PC-9 (cell line): Measurements from ENCODE around the gene CBX4. TPM values are rescaled to one million over a fixed set of nuclear protein-coding genes. Genes with fewer than 3 reads are reported as not detected.

ENCODE experiments used
- BruUV-seq: library from RNA; stranded (reverse); fragments of 400-500 nt; replicated peaks from 2 replicates; lab custom pipeline; 2021; lab: Mats Ljungman, UMichigan
- CTCF ChIA-PET: fragments of 300-600 bp; sonication (Branson Sonifier 250); formaldehyde crosslinking; loops from one replicate; lab custom pipeline; 2022; ENCODE audit warnings: antibody characterized with exemption; lab: Charles Lee
- POLR2A ChIA-PET: fragments of 300-600 bp; sonication (Branson Sonifier 250); formaldehyde crosslinking; loops from one replicate; lab custom pipeline; 2022; ENCODE audit warnings: antibody characterized with exemption; ENCODE audit not compliant: unreplicated experiment; lab: Charles Lee
- DNase-seq, 2 experiments: peaks; one replicate each; pipeline versions ENCODE4 v3.0.0 to v3.0.0-alpha.2; 2015 to 2022; ENCODE audit warnings: mixed read lengths in 1 of 2
- H2AFZ ChIP-seq: fragments of 200-600 bp; sonication (generic); 2 replicates; pipeline ENCODE4 v1.8.1; 2017; ENCODE audit warnings: antibody characterized with exemption
- H3F3A ChIP-seq: fragments of 200-600 bp; sonication (generic); 2 replicates; pipeline ENCODE4 v1.8.1; 2017; ENCODE audit warnings: antibody characterized with exemption, mild to moderate bottlenecking, low read depth; ENCODE audit not compliant: insufficient read depth
- H3K27ac ChIP-seq: fragments of 200-600 bp; sonication (generic); 2 replicates; pipeline ENCODE4 v1.6.1; 2016; ENCODE audit warnings: mixed run types
- H3K27me3 ChIP-seq: fragments of 200-600 bp; sonication (generic); 2 replicates; pipeline ENCODE4 v1.6.1; 2016; ENCODE audit warnings: low read depth, mixed run types; ENCODE audit not compliant: insufficient read depth
- H3K36me3 ChIP-seq: fragments of 200-600 bp; sonication (generic); 2 replicates; pipeline ENCODE4 v1.6.1; 2016; ENCODE audit warnings: low read depth, mixed run types
- H3K4me1 ChIP-seq: fragments of 200-600 bp; sonication (generic); replicated peaks from 2 replicates; pipeline ENCODE4 v1.6.1; 2016; ENCODE audit warnings: mixed run types; ENCODE audit not compliant: insufficient read depth
- H3K4me2 ChIP-seq: fragments of 200-600 bp; sonication (generic); 2 replicates; pipeline ENCODE4 v1.6.1; 2017; ENCODE audit warnings: mixed run types
- H3K4me3 ChIP-seq: fragments of 200-600 bp; sonication (generic); 2 replicates; pipeline ENCODE4 v1.6.1; 2016; ENCODE audit warnings: mixed run types
- H3K79me2 ChIP-seq: fragments of 200-600 bp; sonication (generic); 2 replicates; pipeline ENCODE4 v1.6.1; 2017; ENCODE audit warnings: low read depth, mixed run types
- H3K9me2 ChIP-seq: fragments of 200-600 bp; sonication (generic); 2 replicates; pipeline ENCODE4 v1.8.1; 2017; ENCODE audit warnings: mild to moderate bottlenecking; ENCODE audit not compliant: insufficient read depth
- H3K9me3 ChIP-seq: fragments of 200-600 bp; sonication (generic); 2 replicates; pipeline ENCODE4 v1.8.1; 2016; ENCODE audit warnings: low read depth; ENCODE audit not compliant: insufficient read depth
- H4K20me1 ChIP-seq: fragments of 200-600 bp; sonication (generic); 2 replicates; pipeline ENCODE4 v1.8.1; 2017; ENCODE audit not compliant: insufficient read depth
- CTCF ChIP-seq: fragments of 200-600 bp; sonication (generic); conservative IDR thresholded peaks from 2 replicates; pipeline ENCODE4 v1.6.1; 2017; ENCODE audit warnings: mixed run types, antibody characterized with exemption, mild to moderate bottlenecking, moderate library complexity
- EZH2 ChIP-seq: fragments of 200-600 bp; sonication (generic); IDR thresholded peaks from 2 replicates; pipeline ENCODE4 v1.8.0; 2017; ENCODE audit warnings: antibody characterized with exemption, low read depth
- intact Hi-C: fragments of 100-400 bp; cut with micrococcal nuclease; formaldehyde crosslinking; loops from one replicate; pipeline ENCODE4 v1.10.0; 2022; ENCODE audit not compliant: unreplicated experiment
- total RNA-seq: library from RNA; stranded (reverse); gene quantifications from 2 replicates; pipeline ENCODE4 v1.2.3, GENCODE V29; 2021

Gene CBX4
- total RNA-seq, 1 experiment from 2014 or later: 32.0 TPM

- peaks cover 31% of the 10 kb centered on the region for H3K27me3 ChIP-seq
- H3K4me1 ChIP-seq: peaks cover 4% of the 10 kb centered on the region; the same call in 1 of the 2 replicates
- H2AFZ ChIP-seq: no peak overlapping the region
- H3K4me2 ChIP-seq: peak overlapping the region; percentile 84; the same call in 1 of the 2 replicates
- no peaks in the 10 kb centered on the region for H3K9me3 ChIP-seq
- H3K9me2 ChIP-seq: no peaks in the 10 kb centered on the region
- no TSS peak for BruUV-seq
- H4K20me1 ChIP-seq: no peaks in the 10 kb centered on the region
- H3K36me3 ChIP-seq: no peaks in the 10 kb centered on the region
- no peak for DNase-seq
- H3K4me3 ChIP-seq: no peak overlapping the region
- no peaks in the 10 kb centered on the region for H3K79me2 ChIP-seq
- no peak overlapping the region for H3K27ac ChIP-seq
- ChIA-PET CTCF (interaction anchor here (0.6 kb wide), 1 partner anchor 290 kb away, joined by 3 read pairs; no protein-coding TSS in a partner anchor), POLR2A (no interaction called here)
- TF ChIP-seq CTCF (no peak), EZH2 (no peak)
- intact Hi-C loops: no loop called here
- H3F3A ChIP-seq: no peaks in the 10 kb centered on the region; the same call in 1 of the 2 replicates
Measured at GRCh38 chr17:79802039-79802735, 37.1 kb downstream of the CBX4 start.

- H3K9me2 ChIP-seq: no peaks in the 10 kb centered on the region
- peaks cover 1% of the 10 kb centered on the region; the same call in 1 of the 2 replicates for H3K79me2 ChIP-seq
- H3F3A ChIP-seq: no peaks in the 10 kb centered on the region; the same call in 1 of the 2 replicates
- peak overlapping the region; percentile 84 for H3K4me2 ChIP-seq
- H3K4me1 ChIP-seq: peaks cover 4% of the 10 kb centered on the region; the same call in 1 of the 2 replicates
- H3K9me3 ChIP-seq: no peaks in the 10 kb centered on the region
- ChIA-PET CTCF (interaction anchor here (0.6 kb wide), 1 partner anchor 291 kb away, joined by 3 read pairs; no protein-coding TSS in a partner anchor), POLR2A (interaction anchor here (0.5 kb wide), 1 partner anchor 38 kb away, joined by 8 read pairs; no protein-coding TSS in a partner anchor)
- no peak for TF ChIP-seq CTCF
- no peak for TF ChIP-seq EZH2
- BruUV-seq: no TSS peak
- intact Hi-C loops: loop anchor here (2.0 kb wide), 1 partner anchor 115 kb away; no protein-coding TSS in a partner anchor
- peaks cover 31% of the 10 kb centered on the region for H3K27me3 ChIP-seq
- no peaks in the 10 kb centered on the region for H3K36me3 ChIP-seq
- H2AFZ ChIP-seq: peak overlapping the region; percentile 77
- H4K20me1 ChIP-seq: no peaks in the 10 kb centered on the region
- no peak overlapping the region for H3K27ac ChIP-seq
- peak in 1 of 2 experiments; percentile 49 for DNase-seq
- H3K4me3 ChIP-seq: peak overlapping the region; percentile 61
Measured at GRCh38 chr17:79801156-79802038, 37.8 kb downstream of the CBX4 start.
